ENCODE data around the gene CCM2L.

The CCM2L gene

GRCh38 chr20:32062776-32063170 is 52.5 kb downstream of the CCM2L start:
- no peak for DNase-seq

GRCh38 chr20:32063695-32064094 is 53.5 kb downstream of the CCM2L start:
- no peak for DNase-seq

- no peak for DNase-seq
These were observed 54.4 kb downstream of the CCM2L start for GRCh38 chr20:32064667-32065066.

- DNase-seq: peak; percentile 50
These were observed 57.1 kb downstream of the CCM2L start for GRCh38 chr20:32067234-32067821.

DNA sequence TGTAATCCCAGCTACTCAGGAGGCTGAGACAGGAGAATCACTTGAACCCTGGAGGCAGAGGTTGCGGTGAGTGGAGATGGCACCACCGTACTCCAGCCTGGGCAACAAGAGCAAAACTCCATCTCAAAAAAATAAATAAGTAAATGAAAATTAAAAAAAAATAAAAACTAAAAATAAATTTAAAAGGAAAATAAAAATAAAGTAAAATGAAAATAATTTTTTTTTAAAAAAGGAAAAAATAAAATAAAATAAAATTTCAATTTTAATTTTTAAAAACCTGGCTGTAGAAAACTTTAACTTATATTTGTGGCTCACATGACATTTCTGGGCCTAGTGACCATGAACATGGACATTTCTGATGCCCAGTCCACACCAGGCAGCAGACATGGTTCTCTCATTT is 57.9 kb downstream of the CCM2L start:
- DNase-seq: no peak

- DNase-seq: no peak
These were observed 59.5 kb downstream of the CCM2L start for GRCh38 chr20:32069711-32070110.

DNA sequence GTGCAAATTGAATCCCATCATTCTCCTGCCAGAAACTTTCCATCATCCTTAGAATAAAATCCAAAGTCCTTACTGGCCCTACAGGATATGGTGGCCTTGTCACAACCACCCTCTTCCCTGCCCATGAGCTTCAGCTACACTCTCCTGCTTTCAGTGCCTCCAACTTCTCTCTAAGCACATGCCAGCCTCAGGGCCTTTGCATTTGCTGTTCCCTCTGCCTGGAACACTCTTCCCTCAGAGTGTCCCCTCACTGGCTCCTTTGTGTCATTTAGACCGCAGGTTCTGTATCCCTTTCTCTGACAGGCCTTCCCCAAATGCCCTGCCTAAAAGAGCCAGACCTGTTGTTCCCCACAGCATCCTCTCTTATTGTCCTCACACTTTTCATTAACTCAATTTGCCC is 60.0 kb downstream of the CCM2L start:
- DNase-seq: no peak

- no peak for DNase-seq
These were observed 60.5 kb downstream of the CCM2L start for GRCh38 chr20:32070690-32071213.

- DNase-seq: no peak
These were observed 61.3 kb downstream of the CCM2L start for GRCh38 chr20:32071395-32072167.

GRCh38 chr20:32072168-32072750 is 62.0 kb downstream of the CCM2L start:
- DNase-seq: no peak

- DNase-seq: no peak
These were observed 65.3 kb downstream of the CCM2L start for GRCh38 chr20:32075534-32075933.

- DNase-seq: no peak
These were observed 67.0 kb downstream of the CCM2L start for GRCh38 chr20:32077190-32077589.

GRCh38 chr20:32078322-32078721 is 68.1 kb downstream of the CCM2L start:
- DNase-seq: no peak

DNA sequence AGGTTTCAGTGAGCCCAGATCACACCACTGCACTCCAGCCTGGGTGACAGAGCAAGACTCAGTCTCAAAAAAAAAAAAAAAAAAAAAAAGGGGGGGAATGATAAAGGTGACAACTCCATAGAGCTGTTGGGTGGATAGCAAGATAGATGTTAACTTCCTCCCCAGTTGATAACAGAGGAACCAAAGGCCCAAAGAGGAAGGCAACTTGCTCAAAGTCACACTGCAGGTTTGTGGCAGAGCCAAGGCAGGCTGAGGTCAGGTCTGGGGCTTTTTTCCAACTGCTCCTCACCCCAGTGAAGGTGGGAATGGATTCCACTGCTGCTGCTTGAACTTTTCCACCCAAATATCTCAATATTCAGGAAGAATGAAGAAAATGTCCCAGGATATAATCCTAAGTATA is 68.6 kb downstream of the CCM2L start:
- DNase-seq: no peak

DNA sequence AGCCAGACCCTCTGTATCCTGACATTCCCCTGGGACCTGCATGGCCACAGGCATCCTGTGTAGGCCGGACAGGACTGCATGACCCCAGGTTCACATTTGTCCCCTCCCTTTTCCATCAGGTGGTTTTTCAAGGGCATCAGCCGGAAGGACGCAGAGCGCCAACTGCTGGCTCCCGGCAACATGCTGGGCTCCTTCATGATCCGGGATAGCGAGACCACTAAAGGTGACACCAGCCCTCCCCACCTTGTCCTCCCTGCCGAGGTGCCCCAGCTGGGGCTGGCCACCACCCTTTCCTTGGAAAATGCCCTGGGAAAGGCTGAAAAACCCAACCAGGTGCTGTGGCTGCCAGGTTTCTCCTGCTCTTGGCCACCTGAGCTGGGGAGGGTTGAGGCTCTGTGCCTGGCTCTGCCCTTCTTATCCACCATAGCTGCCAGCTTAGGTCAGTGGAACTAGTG is 69.4 kb downstream of the CCM2L start:
- no peak for DNase-seq

DNA sequence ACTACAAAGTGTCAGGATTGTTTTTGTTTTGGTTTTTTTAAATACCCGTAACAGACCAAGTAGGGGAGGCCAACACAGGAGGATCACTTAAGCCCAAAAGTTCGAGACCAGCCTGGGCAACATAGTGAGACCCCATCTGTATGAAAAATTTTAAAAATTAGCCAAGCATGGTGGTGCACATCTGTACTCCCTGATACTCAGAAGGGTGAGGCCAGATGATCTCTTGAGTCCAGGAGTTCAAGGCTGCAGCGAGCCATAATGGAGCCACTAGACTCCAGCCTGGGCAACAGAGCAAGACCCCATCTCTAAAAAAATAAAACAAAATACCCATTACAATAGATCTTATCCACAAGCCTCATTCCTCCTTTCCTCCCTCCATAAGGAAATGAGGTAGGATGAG is 70.5 kb downstream of the CCM2L start:
- DNase-seq: no peak
